Osteoblast (primary cell): ENCODE data around the gene AMMECR1L. TPM values are rescaled to one million over a fixed set of nuclear protein-coding genes. Genes with fewer than 3 reads are reported as not detected.

Experiments
- DNase-seq: peaks from one replicate; pipeline ENCODE4 v3.0.0; 2011; ENCODE audit warnings: low spot score, mixed read lengths; ENCODE audit not compliant: insufficient read length; ENCODE audit errors: missing footprints
- H2AFZ ChIP-seq: 2 replicates; pipeline ENCODE4 v1.6.0; 2011; ENCODE audit warnings: mild to moderate bottlenecking, low read length
- H3K27ac ChIP-seq: 2 replicates; pipeline ENCODE4 v1.5.1; 2011; ENCODE audit warnings: mild to moderate bottlenecking, low read depth, low read length, moderate library complexity
- H3K27me3 ChIP-seq: 2 replicates; pipeline ENCODE4 v1.6.0; 2012; ENCODE audit warnings: mild to moderate bottlenecking, control low read depth, inconsistent platforms, low read length, moderate library complexity; ENCODE audit not compliant: insufficient read depth
- H3K36me3 ChIP-seq: 2 replicates; pipeline ENCODE4 v1.5.1; 2011; ENCODE audit warnings: mild to moderate bottlenecking, low read length, control low read depth, moderate library complexity; ENCODE audit not compliant: insufficient read depth
- H3K4me1 ChIP-seq: 2 replicates; pipeline ENCODE4 v1.5.1; 2011; ENCODE audit warnings: mild to moderate bottlenecking, low read length, control low read depth, moderate library complexity; ENCODE audit not compliant: insufficient read depth
- H3K4me2 ChIP-seq: 2 replicates; pipeline ENCODE4 v1.6.0; 2011; ENCODE audit warnings: mild to moderate bottlenecking, low read length; ENCODE audit not compliant: insufficient read depth
- H3K4me3 ChIP-seq: fragments of 200-600 bp; sonication (generic); 3 replicates; pipeline ENCODE4 v1.5.1; 2012; ENCODE audit warnings: mild to moderate bottlenecking, low read length, inconsistent platforms; ENCODE audit not compliant: insufficient read depth
- H3K79me2 ChIP-seq: 2 replicates; pipeline ENCODE4 v1.6.0; 2012; ENCODE audit warnings: mild to moderate bottlenecking, low read length, control low read depth, inconsistent platforms; ENCODE audit not compliant: insufficient read depth
- H3K9me3 ChIP-seq: 2 replicates; pipeline ENCODE4 v1.5.1; 2011; ENCODE audit warnings: low read depth, low read length, control low read depth
- H4K20me1 ChIP-seq: 2 replicates; pipeline ENCODE4 v1.6.0; 2012; ENCODE audit warnings: mild to moderate bottlenecking, low read length, control low read depth; ENCODE audit not compliant: insufficient read depth
- total RNA-seq: library from RNA; depleted of rRNA; stranded (reverse); fragments of >200 nt; gene quantifications from 2 replicates; pipeline ENCODE4 v1.2.3, GENCODE V29; 2012
- TF ChIP-seq, protein P1 (sequence below): IDR thresholded peaks from 2 replicates; pipeline ENCODE4 v1.5.1; 2011; ENCODE audit warnings: mild to moderate bottlenecking, low read depth, low read length, moderate library complexity; ENCODE audit errors: extremely low read depth

AMMECR1L gene
- total RNA-seq, 1 donor, result 15.6 TPM

- H3K79me2 ChIP-seq, result peaks cover 12% of the 10 kb centered on the region
- TF ChIP-seq, protein P1, sequence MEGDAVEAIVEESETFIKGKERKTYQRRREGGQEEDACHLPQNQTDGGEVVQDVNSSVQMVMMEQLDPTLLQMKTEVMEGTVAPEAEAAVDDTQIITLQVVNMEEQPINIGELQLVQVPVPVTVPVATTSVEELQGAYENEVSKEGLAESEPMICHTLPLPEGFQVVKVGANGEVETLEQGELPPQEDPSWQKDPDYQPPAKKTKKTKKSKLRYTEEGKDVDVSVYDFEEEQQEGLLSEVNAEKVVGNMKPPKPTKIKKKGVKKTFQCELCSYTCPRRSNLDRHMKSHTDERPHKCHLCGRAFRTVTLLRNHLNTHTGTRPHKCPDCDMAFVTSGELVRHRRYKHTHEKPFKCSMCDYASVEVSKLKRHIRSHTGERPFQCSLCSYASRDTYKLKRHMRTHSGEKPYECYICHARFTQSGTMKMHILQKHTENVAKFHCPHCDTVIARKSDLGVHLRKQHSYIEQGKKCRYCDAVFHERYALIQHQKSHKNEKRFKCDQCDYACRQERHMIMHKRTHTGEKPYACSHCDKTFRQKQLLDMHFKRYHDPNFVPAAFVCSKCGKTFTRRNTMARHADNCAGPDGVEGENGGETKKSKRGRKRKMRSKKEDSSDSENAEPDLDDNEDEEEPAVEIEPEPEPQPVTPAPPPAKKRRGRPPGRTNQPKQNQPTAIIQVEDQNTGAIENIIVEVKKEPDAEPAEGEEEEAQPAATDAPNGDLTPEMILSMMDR, result no peak
Observed at GRCh38 chr2:127862228-127862627, 23.5 kb downstream of the AMMECR1L start.

GRCh38 chr2:127860130-127860529 is 25.6 kb downstream of the AMMECR1L start:
- TF ChIP-seq, protein P1, result no peak
- H3K4me3 ChIP-seq, result no peak overlapping the region

More at GRCh38 chr2:127862228-127862627, 23.5 kb downstream of the AMMECR1L start:
- no peak overlapping the region for H2AFZ ChIP-seq
- no peaks in the 10 kb centered on the region for H3K9me3 ChIP-seq
- H3K4me3 ChIP-seq, result no peak overlapping the region
- H3K27ac ChIP-seq, result no peak overlapping the region
- H3K4me1 ChIP-seq, result peaks cover 2% of the 10 kb centered on the region
- H3K36me3 ChIP-seq, result peaks cover 42% of the 10 kb centered on the region
- H4K20me1 ChIP-seq, result peaks cover 15% of the 10 kb centered on the region
- no peaks in the 10 kb centered on the region for H3K27me3 ChIP-seq
- DNase-seq, result no peak
- H3K4me2 ChIP-seq, result no peak overlapping the region

GRCh38 chr2:127859712-127860085 is 26.1 kb downstream of the AMMECR1L start:
- no peak for DNase-seq
- Histone ChIP-seq H2AFZ (no peak overlapping the region), H4K20me1 (peaks cover 21% of the 10 kb centered on the region), H3K4me1 (peaks cover 7% of the 10 kb centered on the region), H3K79me2 (peaks cover 32% of the 10 kb centered on the region), H3K4me2 (no peak overlapping the region), H3K9me3 (no peaks in the 10 kb centered on the region), H3K4me3 (no peak overlapping the region), H3K27ac (no peak overlapping the region), H3K27me3 (no peaks in the 10 kb centered on the region), H3K36me3 (peaks cover 19% of the 10 kb centered on the region)
- TF ChIP-seq, protein P1, result no peak

More at GRCh38 chr2:127860130-127860529, 25.6 kb downstream of the AMMECR1L start:
- Histone ChIP-seq H2AFZ (no peak overlapping the region), H3K4me2 (no peak overlapping the region), H4K20me1 (peaks cover 22% of the 10 kb centered on the region), H3K4me1 (peaks cover 7% of the 10 kb centered on the region), H3K27ac (no peak overlapping the region), H3K36me3 (peaks cover 22% of the 10 kb centered on the region), H3K79me2 (peaks cover 28% of the 10 kb centered on the region), H3K9me3 (no peaks in the 10 kb centered on the region), H3K27me3 (no peaks in the 10 kb centered on the region)
- no peak for DNase-seq

GRCh38 chr2:127857265-127857808 is 28.4 kb downstream of the AMMECR1L start:
- Histone ChIP-seq H3K4me2 (peak overlapping the region; percentile 98), H2AFZ (peak overlapping the region; percentile 89), H3K4me1 (peaks cover 7% of the 10 kb centered on the region), H3K9me3 (no peaks in the 10 kb centered on the region), H3K4me3 (peak overlapping the region; percentile 97), H4K20me1 (peaks cover 34% of the 10 kb centered on the region), H3K79me2 (peaks cover 54% of the 10 kb centered on the region), H3K27ac (peak overlapping the region; percentile 77), H3K27me3 (no peaks in the 10 kb centered on the region), H3K36me3 (peaks cover 7% of the 10 kb centered on the region)
- TF ChIP-seq, protein P1, result no peak
- peak; percentile 57 for DNase-seq
